IMR-90 (cell line): Measurements from ENCODE around the gene ZNF771. TPM values are rescaled to one million over a fixed set of nuclear protein-coding genes. Genes with fewer than 3 reads are reported as not detected.

ENCODE experiments used
- ATAC-seq: fragments of 200-7000 bp; cut with Tn5 transposase; 2 replicates; pipeline ENCODE4 v1.9.1; 2020; ENCODE audit warnings: low read depth, mild to moderate bottlenecking, moderate library complexity
- BruUV-seq: library from RNA; stranded (reverse); fragments of 400-500 nt; replicated peaks from 2 replicates; lab custom pipeline; 2021; lab: Mats Ljungman, UMichigan
- CTCF ChIA-PET: fragments of 300-600 bp; formaldehyde crosslinking; extraction: SDS; loops from one replicate; lab custom pipeline; 2021; ENCODE audit warnings: antibody characterized with exemption; lab: Yijun Ruan, JAX
- POLR2A ChIA-PET: fragments of 300-600 bp; sonication (Branson Sonifier 250); formaldehyde crosslinking; loops from one replicate; lab custom pipeline; 2022; ENCODE audit warnings: antibody characterized with exemption; ENCODE audit not compliant: unreplicated experiment; lab: Charles Lee
- DNase-seq: peaks from one replicate; pipeline ENCODE4 v3.0.0; 2013
- H2AFZ ChIP-seq: replicated peaks from 2 replicates; pipeline ENCODE3; 2013; ENCODE audit warnings: low read length, mild to moderate bottlenecking; ENCODE audit not compliant: poor library complexity
- H2AK5ac ChIP-seq: 2 replicates; pipeline ENCODE4 v1.6.1; 2013; ENCODE audit warnings: low read depth, low read length, inconsistent platforms
- H2AK9ac ChIP-seq: replicated peaks from 2 replicates; pipeline ENCODE3; 2013; ENCODE audit warnings: mild to moderate bottlenecking, low read depth, low read length, moderate library complexity; ENCODE audit not compliant: poor library complexity
- H2BK120ac ChIP-seq: 2 replicates; pipeline ENCODE4 v1.6.1; 2013; ENCODE audit warnings: low read depth, low read length, inconsistent platforms
- H2BK15ac ChIP-seq: 3 replicates; pipeline ENCODE4 v1.6.1; 2013; ENCODE audit warnings: low read depth, low read length, inconsistent platforms
- H2BK20ac ChIP-seq: 2 replicates; pipeline ENCODE4 v1.6.1; 2013; ENCODE audit warnings: low read depth, mild to moderate bottlenecking, inconsistent platforms, low read length, moderate library complexity
- H2BK5ac ChIP-seq: 2 replicates; pipeline ENCODE4 v1.6.1; 2013; ENCODE audit warnings: mild to moderate bottlenecking, low read depth, low read length, inconsistent platforms; ENCODE audit not compliant: poor library complexity, severe bottlenecking
- H3K14ac ChIP-seq: replicated peaks from 2 replicates; pipeline ENCODE4 v1.6.1; 2013; ENCODE audit warnings: low read depth, low read length, inconsistent platforms
- H3K18ac ChIP-seq: 2 replicates; pipeline ENCODE4 v1.6.1; 2013; ENCODE audit warnings: low read depth, low read length, control low read depth
- H3K23ac ChIP-seq: 2 replicates; pipeline ENCODE4 v1.6.1; 2013; ENCODE audit warnings: low read depth, low read length, inconsistent platforms
- H3K27ac ChIP-seq: 2 replicates; pipeline ENCODE4 v1.5.1; 2013; ENCODE audit warnings: mild to moderate bottlenecking, control low read depth, low read length; ENCODE audit not compliant: insufficient read depth
- H3K27me3 ChIP-seq: 2 replicates; pipeline ENCODE4 v1.6.1; 2013; ENCODE audit warnings: low read length; ENCODE audit not compliant: control insufficient read depth, insufficient read depth
- H3K36me3 ChIP-seq: 2 replicates; pipeline ENCODE4 v1.6.1; 2013; ENCODE audit warnings: low read length, mixed read lengths; ENCODE audit not compliant: control insufficient read depth, insufficient read depth
- H3K4ac ChIP-seq: 2 replicates; pipeline ENCODE4 v1.6.1; 2013; ENCODE audit warnings: low read depth, low read length, inconsistent platforms
- H3K4me1 ChIP-seq: 2 replicates; pipeline ENCODE4 v1.6.1; 2013; ENCODE audit warnings: low read length, mixed read lengths; ENCODE audit not compliant: control insufficient read depth, insufficient read depth
- H3K4me2 ChIP-seq: 2 replicates; pipeline ENCODE4 v1.6.1; 2013; ENCODE audit warnings: low read depth, mild to moderate bottlenecking, control low read depth, low read length, moderate library complexity
- H3K4me3 ChIP-seq: 2 replicates; pipeline ENCODE4 v1.5.1; 2013; ENCODE audit warnings: low read depth, mild to moderate bottlenecking, control low read depth, low read length, moderate library complexity; ENCODE audit not compliant: insufficient read depth
- H3K56ac ChIP-seq: 2 replicates; pipeline ENCODE4 v1.6.1; 2013; ENCODE audit warnings: low read length, inconsistent platforms; ENCODE audit not compliant: insufficient read depth; ENCODE audit errors: extremely low read depth
- H3K79me1 ChIP-seq, 2 experiments: 2 replicates each; pipeline ENCODE4 v1.6.1; 2013; ENCODE audit warnings: low read length in 2 of 2, inconsistent platforms in 1 of 2, low read depth in 1 of 2
- H3K9ac ChIP-seq: 2 replicates; pipeline ENCODE4 v1.6.1; 2013; ENCODE audit warnings: low read depth, low read length, control low read depth
- H3K9me1 ChIP-seq: 2 replicates; pipeline ENCODE4 v1.6.1; 2013; ENCODE audit warnings: low read length, inconsistent platforms; ENCODE audit not compliant: insufficient read depth
- H3K9me3 ChIP-seq: 2 replicates; pipeline ENCODE4 v1.6.1; 2013; ENCODE audit warnings: low read length; ENCODE audit not compliant: control insufficient read depth, insufficient read depth
- H4K20me1 ChIP-seq: 2 replicates; pipeline ENCODE4 v1.6.1; 2013; ENCODE audit warnings: low read length, inconsistent platforms; ENCODE audit not compliant: insufficient read depth
- H4K5ac ChIP-seq: 2 replicates; pipeline ENCODE4 v1.6.1; 2013; ENCODE audit warnings: mild to moderate bottlenecking, low read depth, low read length, control low read depth
- H4K8ac ChIP-seq, 2 experiments: 2 replicates each; pipeline ENCODE4 v1.6.1; 2013; ENCODE audit warnings: low read depth in 2 of 2, low read length in 2 of 2, control low read depth in 1 of 2, inconsistent platforms in 1 of 2
- H4K91ac ChIP-seq: 2 replicates; pipeline ENCODE4 v1.6.1; 2013; ENCODE audit warnings: low read depth, low read length, inconsistent platforms; ENCODE audit not compliant: insufficient read depth
- BHLHE40 ChIP-seq: fragments of 150-350 bp; IDR thresholded peaks from 2 replicates; pipeline ENCODE4 v1.6.1; 2016; ENCODE audit warnings: mild to moderate bottlenecking, low read depth, low read length
- FOS ChIP-seq: fragments of 150-350 bp; IDR thresholded peaks from 2 replicates; pipeline ENCODE4 v1.6.1; 2016; ENCODE audit warnings: low read depth, low read length
- WGBS, 2 experiments: methylation state at CpG; one replicate each; pipeline versions ENCODE4 v1.1.5 to v1.1.7; 2013; ENCODE audit warnings: missing lambda C conversion rate in 2 of 2; ENCODE audit not compliant: insufficient read length in 1 of 2; ENCODE audit errors: extremely low coverage in 2 of 2; 5-methylcytosine and 5-hydroxymethylcytosine counted together
- dilution Hi-C: fragments of 300-500 bp; cut with HindIII; formaldehyde crosslinking; loops from one replicate; pipeline ENCODE4 v1.14.3; 2018; ENCODE audit warnings: low sequenced_read_pairs; ENCODE audit not compliant: unreplicated experiment
- in situ Hi-C: fragments of 300-500 bp; cut with MboI; formaldehyde crosslinking; loops from 3 replicates; pipeline ENCODE4 v1.14.3; 2019; ENCODE audit warnings: low sequenced_read_pairs, inconsistent platforms, mixed read lengths
- intact Hi-C: fragments of 100-400 bp; cut with micrococcal nuclease; formaldehyde crosslinking; loops from 2 replicates; pipeline ENCODE4 v1.10.0; 2022
- polyA plus RNA-seq, 3 experiments: library from polyadenylated mRNA; depleted of rRNA; stranded (reverse); fragments of >200 nt; gene quantifications; 2 replicates each; pipeline ENCODE4 v1.2.3, GENCODE V29; 2012; ENCODE audit warnings: low replicate concordance in 1 of 3
- total RNA-seq: library from RNA; depleted of rRNA; stranded (reverse); fragments of >200 nt; gene quantifications from 2 replicates; pipeline ENCODE4 v1.2.3, GENCODE V29; 2012
- TF ChIP-seq, protein P1 (sequence below): conservative IDR thresholded peaks from 2 replicates; pipeline ENCODE4 v1.5.1; 2012; ENCODE audit warnings: mild to moderate bottlenecking, low read depth, low read length, improper control_type of control experiment

The ZNF771 gene
- total and polyA plus RNA-seq, 2 of the 4 experiments (the other 2 are of a cell fraction): 5.2 to 10.9 TPM

DNA sequence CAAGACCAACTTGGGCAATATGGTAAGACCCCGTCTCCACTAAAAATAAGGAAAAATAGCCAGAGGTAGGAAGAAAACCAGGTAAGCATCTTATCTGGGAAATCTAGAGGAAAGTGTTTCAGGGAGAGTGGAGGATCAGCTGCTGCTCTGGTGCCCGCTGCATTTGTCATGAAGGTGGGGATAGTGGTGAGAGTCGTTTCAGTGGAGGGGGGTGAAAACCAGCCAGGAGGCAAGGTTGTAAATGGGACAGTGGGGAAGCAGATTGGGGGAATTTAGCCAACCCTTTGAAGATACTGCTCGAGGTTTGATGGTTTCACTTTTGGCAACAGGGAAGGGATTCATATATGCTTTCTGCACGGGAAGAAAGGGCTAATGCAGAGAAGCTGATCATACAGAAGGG, 13.6 kb downstream of the ZNF771 start:
- intact Hi-C loops: no loop called here
- WGBS, 2 experiments: 73% methylated on average over 2 of the region's 5 CpGs; no CpG with 5 or more reads in 1 of the 2 experiments

More for the DNA sequence above, 13.6 kb downstream of the ZNF771 start:
- POLR2A ChIA-PET: no interaction called here
- CTCF ChIA-PET: interaction anchor here (1.1 kb wide), 1 partner anchor 9 kb away, joined by 4 read pairs; the partner anchor contains the start of gene DCTPP1
- H2BK5ac ChIP-seq: no peak overlapping the region
- no peak overlapping the region for H3K9ac ChIP-seq
- DNase-seq (no peak), ATAC-seq (no peak)
- no peak overlapping the region for H3K4ac ChIP-seq
- H4K91ac ChIP-seq: no peak overlapping the region
- no peaks in the 10 kb centered on the region for H3K4me1 ChIP-seq
- no peak overlapping the region for H2BK15ac ChIP-seq
- H2BK20ac ChIP-seq: no peak overlapping the region
- no peak overlapping the region for H2AK5ac ChIP-seq
- H4K20me1 ChIP-seq: peaks cover 9% of the 10 kb centered on the region; the same call in 1 of the 2 replicates
- H3K79me1 ChIP-seq: peaks cover 0 to 21% of the 10 kb centered on the region in 2 experiments; a peak in 2 of 4 replicates
- H3K9me1 ChIP-seq: peaks cover 8% of the 10 kb centered on the region; the same call in 1 of the 2 replicates
- dilution Hi-C loops: no loop called here
- no peak overlapping the region for H3K14ac ChIP-seq
- no peak overlapping the region for H3K4me2 ChIP-seq
- no peak overlapping the region for H2AK9ac ChIP-seq
- no peak overlapping the region for H2BK120ac ChIP-seq
- H3K56ac ChIP-seq: no peak overlapping the region
- no peak overlapping the region for H4K5ac ChIP-seq
- no TSS peak for BruUV-seq
- no peak overlapping the region for H4K8ac ChIP-seq
- peaks cover 20% of the 10 kb centered on the region for H3K36me3 ChIP-seq
- no peaks in the 10 kb centered on the region for H3K27me3 ChIP-seq
- no peak overlapping the region for H2AFZ ChIP-seq
- in situ Hi-C loops: loop anchor here (25.0 kb wide), 1 partner anchor 234 kb away; the partner anchor contains the start of genes BOLA2B, CORO1A, SLX1A and SULT1A3
- no peak overlapping the region for H3K4me3 ChIP-seq
- TF ChIP-seq FOS: no peak
- TF ChIP-seq, protein P1, sequence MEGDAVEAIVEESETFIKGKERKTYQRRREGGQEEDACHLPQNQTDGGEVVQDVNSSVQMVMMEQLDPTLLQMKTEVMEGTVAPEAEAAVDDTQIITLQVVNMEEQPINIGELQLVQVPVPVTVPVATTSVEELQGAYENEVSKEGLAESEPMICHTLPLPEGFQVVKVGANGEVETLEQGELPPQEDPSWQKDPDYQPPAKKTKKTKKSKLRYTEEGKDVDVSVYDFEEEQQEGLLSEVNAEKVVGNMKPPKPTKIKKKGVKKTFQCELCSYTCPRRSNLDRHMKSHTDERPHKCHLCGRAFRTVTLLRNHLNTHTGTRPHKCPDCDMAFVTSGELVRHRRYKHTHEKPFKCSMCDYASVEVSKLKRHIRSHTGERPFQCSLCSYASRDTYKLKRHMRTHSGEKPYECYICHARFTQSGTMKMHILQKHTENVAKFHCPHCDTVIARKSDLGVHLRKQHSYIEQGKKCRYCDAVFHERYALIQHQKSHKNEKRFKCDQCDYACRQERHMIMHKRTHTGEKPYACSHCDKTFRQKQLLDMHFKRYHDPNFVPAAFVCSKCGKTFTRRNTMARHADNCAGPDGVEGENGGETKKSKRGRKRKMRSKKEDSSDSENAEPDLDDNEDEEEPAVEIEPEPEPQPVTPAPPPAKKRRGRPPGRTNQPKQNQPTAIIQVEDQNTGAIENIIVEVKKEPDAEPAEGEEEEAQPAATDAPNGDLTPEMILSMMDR: no peak
- no peak for TF ChIP-seq BHLHE40
- H3K23ac ChIP-seq: no peak overlapping the region
- no peak overlapping the region for H3K27ac ChIP-seq
- H3K9me3 ChIP-seq: no peaks in the 10 kb centered on the region
- no peak overlapping the region for H3K18ac ChIP-seq
